HEK293 (cell line): ENCODE measurements around the gene KCNH5.

Source experiments
- CTCF ChIA-PET: fragments of 350-600 bp; formaldehyde crosslinking; extraction: SDS; loops from one replicate; lab custom pipeline; 2021; ENCODE audit warnings: antibody characterized with exemption; lab: Yijun Ruan, JAX
- POLR2A ChIA-PET: fragments of 300-600 bp; formaldehyde crosslinking; extraction: SDS; loops from one replicate; lab custom pipeline; 2020; ENCODE audit warnings: antibody characterized with exemption, inconsistent platforms; lab: Yijun Ruan, JAX
- H3K27ac ChIP-seq: fragments of 200-500 bp; sonication (Bioruptor generic); 2 replicates; pipeline ENCODE4 v1.5.1; 2014; ENCODE audit warnings: low read depth, low read length, control low read depth, inconsistent platforms; ENCODE audit errors: extremely low read depth
- H3K36me3 ChIP-seq, 2 experiments: fragments of 200-500 bp in 1 of 2; sonication (Bioruptor generic) in 1 of 2; 1 replicate in 1 of 2; 2 replicates in 1 of 2; pipeline ENCODE4 v1.5.1; 2014 to 2017; ENCODE audit warnings: inconsistent platforms in 2 of 2, low read length in 2 of 2; ENCODE audit not compliant: control insufficient read depth in 2 of 2, insufficient read depth in 1 of 2
- H3K4me1 ChIP-seq: fragments of 200-500 bp; sonication (Bioruptor generic); 2 replicates; pipeline ENCODE4 v1.5.1; 2014; ENCODE audit warnings: mild to moderate bottlenecking, low read length, inconsistent platforms; ENCODE audit not compliant: control insufficient read depth, insufficient read depth
- H3K4me3 ChIP-seq: 2 replicates; pipeline ENCODE4 v1.5.1; 2011; ENCODE audit warnings: low read depth, mild to moderate bottlenecking, control low read depth, low read length, moderate library complexity
- H3K9me3 ChIP-seq: fragments of 200-500 bp; sonication (Bioruptor generic); 2 replicates; pipeline ENCODE4 v1.5.1; 2014; ENCODE audit warnings: low read depth, low read length, inconsistent platforms; ENCODE audit not compliant: control insufficient read depth, insufficient read depth
- EGR2 ChIP-seq: fragments of 450-650 bp; formaldehyde crosslinking; IDR thresholded peaks from 2 replicates; pipeline ENCODE4 v1.5.1; 2016; ENCODE audit warnings: low read depth, missing biosample characterization, missing genetic modification characterization
- RBAK ChIP-seq: fragments of 450-650 bp; formaldehyde crosslinking; IDR thresholded peaks from 2 replicates; pipeline ENCODE4 v1.5.1; 2016; ENCODE audit warnings: missing biosample characterization, missing genetic modification characterization
- SCRT1 ChIP-seq: fragments of 450-650 bp; formaldehyde crosslinking; IDR thresholded peaks from 2 replicates; pipeline ENCODE4 v1.5.1; 2016; ENCODE audit warnings: missing biosample characterization, missing genetic modification characterization, borderline replicate concordance
- TCF7L2 ChIP-seq: IDR thresholded peaks from 2 replicates; pipeline ENCODE4 v1.6.1; 2011; ENCODE audit warnings: low read depth, mild to moderate bottlenecking, inconsistent platforms, low read length, moderate library complexity, borderline replicate concordance
- ZBTB20 ChIP-seq: fragments of 450-650 bp; formaldehyde crosslinking; IDR thresholded peaks from 2 replicates; pipeline ENCODE4 v1.5.1; 2016; ENCODE audit warnings: missing biosample characterization, missing genetic modification characterization
- ZEB2 ChIP-seq: fragments of 450-650 bp; formaldehyde crosslinking; IDR thresholded peaks from 2 replicates; pipeline ENCODE4 v1.5.1; 2016; ENCODE audit warnings: missing biosample characterization, missing genetic modification characterization
- ZFP41 ChIP-seq: fragments of 450-650 bp; formaldehyde crosslinking; IDR thresholded peaks from 2 replicates; pipeline ENCODE4 v1.5.1; 2016; ENCODE audit warnings: missing biosample characterization, missing genetic modification characterization, borderline replicate concordance
- ZFP69B ChIP-seq: fragments of 450-650 bp; formaldehyde crosslinking; IDR thresholded peaks from 2 replicates; pipeline ENCODE4 v1.5.1; 2016; ENCODE audit warnings: missing biosample characterization, missing genetic modification characterization
- ZNF114 ChIP-seq: fragments of 450-650 bp; formaldehyde crosslinking; IDR thresholded peaks from 2 replicates; pipeline ENCODE4 v1.5.0; 2017; ENCODE audit warnings: missing biosample characterization, missing genetic modification characterization
- ZNF274 ChIP-seq, 2 experiments: fragments of 200-500 bp in 1 of 2; fragments of 450-650 bp in 1 of 2; sonication (Bioruptor generic) in 1 of 2; formaldehyde crosslinking in 1 of 2; IDR thresholded peaks; 2 replicates each; pipeline versions ENCODE4 v1.5.1 to v1.6.1; 2014 to 2016; ENCODE audit warnings: borderline replicate concordance in 1 of 2, inconsistent platforms in 1 of 2, low read length in 1 of 2, missing biosample characterization in 1 of 2, missing genetic modification characterization in 1 of 2
- ZNF280D ChIP-seq: fragments of 450-650 bp; formaldehyde crosslinking; IDR thresholded peaks from 2 replicates; pipeline ENCODE4 v1.5.1; 2016; ENCODE audit warnings: missing biosample characterization, missing genetic modification characterization
- ZNF335 ChIP-seq: fragments of 450-650 bp; formaldehyde crosslinking; conservative IDR thresholded peaks from 2 replicates; pipeline ENCODE4 v1.5.1; 2016; ENCODE audit warnings: missing biosample characterization, missing genetic modification characterization
- ZNF473 ChIP-seq: fragments of 450-650 bp; formaldehyde crosslinking; IDR thresholded peaks from 2 replicates; pipeline ENCODE4 v1.5.1; 2017; ENCODE audit warnings: missing biosample characterization, missing genetic modification characterization
- ZNF510 ChIP-seq: fragments of 450-650 bp; formaldehyde crosslinking; IDR thresholded peaks from 2 replicates; pipeline ENCODE4 v1.5.1; 2018; ENCODE audit warnings: mild to moderate bottlenecking, missing genetic modification characterization, missing biosample characterization; ENCODE audit not compliant: insufficient replicate concordance
- ZNF514 ChIP-seq: fragments of 450-650 bp; formaldehyde crosslinking; IDR thresholded peaks from 2 replicates; pipeline ENCODE4 v1.5.1; 2016; ENCODE audit warnings: missing biosample characterization, missing genetic modification characterization
- ZNF548 ChIP-seq: fragments of 450-650 bp; formaldehyde crosslinking; IDR thresholded peaks from 2 replicates; pipeline ENCODE4 v1.5.1; 2016; ENCODE audit warnings: missing biosample characterization, missing genetic modification characterization
- ZNF580 ChIP-seq: fragments of 450-650 bp; formaldehyde crosslinking; IDR thresholded peaks from 2 replicates; pipeline ENCODE4 v1.5.1; 2016; ENCODE audit warnings: missing biosample characterization, missing genetic modification characterization
- ZNF596 ChIP-seq: fragments of 450-650 bp; IDR thresholded peaks from 2 replicates; pipeline ENCODE4 v1.5.0; 2018; ENCODE audit warnings: missing biosample characterization, mild to moderate bottlenecking, missing genetic modification characterization, moderate library complexity
- ZNF658 ChIP-seq: fragments of 450-650 bp; formaldehyde crosslinking; IDR thresholded peaks from 2 replicates; pipeline ENCODE4; 2016; ENCODE audit warnings: missing biosample characterization, missing genetic modification characterization
- ZNF747 ChIP-seq: fragments of 450-650 bp; formaldehyde crosslinking; IDR thresholded peaks from 2 replicates; pipeline ENCODE4 v1.5.1; 2016; ENCODE audit warnings: missing biosample characterization, missing genetic modification characterization
- TF ChIP-seq, protein P1 (sequence below): fragments of 450-650 bp; formaldehyde crosslinking; IDR thresholded peaks from 2 replicates; pipeline ENCODE4 v1.5.1; 2016; ENCODE audit warnings: missing biosample characterization, missing genetic modification characterization, low read depth
- TF ChIP-seq, protein P2 (sequence below): fragments of 450-650 bp; formaldehyde crosslinking; IDR thresholded peaks from 2 replicates; pipeline ENCODE4 v1.5.1; 2016; ENCODE audit warnings: missing biosample characterization, missing genetic modification characterization
- TF ChIP-seq, protein P3 (sequence below): fragments of 450-650 bp; formaldehyde crosslinking; IDR thresholded peaks from 2 replicates; pipeline ENCODE4 v1.5.1; 2017; ENCODE audit warnings: missing biosample characterization, missing genetic modification characterization
- TF ChIP-seq, protein P4 (sequence below): fragments of 450-650 bp; formaldehyde crosslinking; IDR thresholded peaks from 2 replicates; pipeline ENCODE4 v1.5.1; 2017; ENCODE audit warnings: missing biosample characterization, missing genetic modification characterization

The KCNH5 gene

DNA sequence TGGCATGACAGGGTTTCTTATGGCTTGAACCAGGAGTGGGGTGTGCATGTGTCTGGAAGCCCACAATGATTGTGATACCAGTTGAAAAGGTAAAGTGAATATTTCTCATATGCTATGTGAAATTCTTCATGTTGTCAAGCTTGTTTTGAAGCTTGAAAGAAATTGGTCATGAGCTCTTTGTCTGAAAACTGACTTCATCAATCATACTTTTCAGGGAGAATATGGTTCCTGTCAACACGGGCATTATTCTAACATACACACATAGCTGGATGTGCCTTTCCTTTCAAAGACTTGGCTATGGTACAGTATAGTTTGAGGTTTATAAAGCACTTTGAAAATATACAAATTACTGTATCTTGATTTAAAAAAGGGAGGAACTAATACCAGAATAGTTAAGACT, 158.8 kb downstream of the KCNH5 start (continued):
- TF ChIP-seq, protein P1, sequence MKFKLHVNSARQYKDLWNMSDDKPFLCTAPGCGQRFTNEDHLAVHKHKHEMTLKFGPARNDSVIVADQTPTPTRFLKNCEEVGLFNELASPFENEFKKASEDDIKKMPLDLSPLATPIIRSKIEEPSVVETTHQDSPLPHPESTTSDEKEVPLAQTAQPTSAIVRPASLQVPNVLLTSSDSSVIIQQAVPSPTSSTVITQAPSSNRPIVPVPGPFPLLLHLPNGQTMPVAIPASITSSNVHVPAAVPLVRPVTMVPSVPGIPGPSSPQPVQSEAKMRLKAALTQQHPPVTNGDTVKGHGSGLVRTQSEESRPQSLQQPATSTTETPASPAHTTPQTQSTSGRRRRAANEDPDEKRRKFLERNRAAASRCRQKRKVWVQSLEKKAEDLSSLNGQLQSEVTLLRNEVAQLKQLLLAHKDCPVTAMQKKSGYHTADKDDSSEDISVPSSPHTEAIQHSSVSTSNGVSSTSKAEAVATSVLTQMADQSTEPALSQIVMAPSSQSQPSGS (tag by site-specific recombination) = no peak
- no peak for TF ChIP-seq ZNF280D (tag by site-specific recombination)
- no peak for TF ChIP-seq ZNF747 (tag by site-specific recombination)
- TF ChIP-seq, protein P2, sequence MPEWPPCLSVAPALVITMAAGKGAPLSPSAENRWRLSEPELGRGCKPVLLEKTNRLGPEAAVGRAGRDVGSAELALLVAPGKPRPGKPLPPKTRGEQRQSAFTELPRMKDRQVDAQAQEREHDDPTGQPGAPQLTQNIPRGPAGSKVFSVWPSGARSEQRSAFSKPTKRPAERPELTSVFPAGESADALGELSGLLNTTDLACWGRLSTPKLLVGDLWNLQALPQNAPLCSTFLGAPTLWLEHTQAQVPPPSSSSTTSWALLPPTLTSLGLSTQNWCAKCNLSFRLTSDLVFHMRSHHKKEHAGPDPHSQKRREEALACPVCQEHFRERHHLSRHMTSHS (tag by site-specific recombination) = no peak

- ChIA-PET CTCF (no interaction called here), POLR2A (no interaction called here)
- Histone ChIP-seq H3K4me3 (no peak overlapping the region), H3K36me3 (no peaks in the 10 kb centered on the region), H3K9me3 (no peaks in the 10 kb centered on the region), H3K27ac (no peak overlapping the region), H3K4me1 (no peaks in the 10 kb centered on the region)
- TF ChIP-seq ZBTB20 (tag by site-specific recombination) = no peak
- TF ChIP-seq ZNF548 = no peak
- no peak for TF ChIP-seq ZNF596 (tag by site-specific recombination)
- TF ChIP-seq ZNF114 (tag by site-specific recombination) = no peak
- no peak for TF ChIP-seq ZNF658
- no peak for TF ChIP-seq ZNF473 (tag by site-specific recombination)
- TF ChIP-seq, protein P3, sequence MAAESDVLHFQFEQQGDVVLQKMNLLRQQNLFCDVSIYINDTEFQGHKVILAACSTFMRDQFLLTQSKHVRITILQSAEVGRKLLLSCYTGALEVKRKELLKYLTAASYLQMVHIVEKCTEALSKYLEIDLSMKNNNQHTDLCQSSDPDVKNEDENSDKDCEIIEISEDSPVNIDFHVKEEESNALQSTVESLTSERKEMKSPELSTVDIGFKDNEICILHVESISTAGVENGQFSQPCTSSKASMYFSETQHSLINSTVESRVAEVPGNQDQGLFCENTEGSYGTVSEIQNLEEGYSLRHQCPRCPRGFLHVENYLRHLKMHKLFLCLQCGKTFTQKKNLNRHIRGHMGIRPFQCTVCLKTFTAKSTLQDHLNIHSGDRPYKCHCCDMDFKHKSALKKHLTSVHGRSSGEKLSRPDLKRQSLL (tag by site-specific recombination) = no peak
- TF ChIP-seq, protein P4, sequence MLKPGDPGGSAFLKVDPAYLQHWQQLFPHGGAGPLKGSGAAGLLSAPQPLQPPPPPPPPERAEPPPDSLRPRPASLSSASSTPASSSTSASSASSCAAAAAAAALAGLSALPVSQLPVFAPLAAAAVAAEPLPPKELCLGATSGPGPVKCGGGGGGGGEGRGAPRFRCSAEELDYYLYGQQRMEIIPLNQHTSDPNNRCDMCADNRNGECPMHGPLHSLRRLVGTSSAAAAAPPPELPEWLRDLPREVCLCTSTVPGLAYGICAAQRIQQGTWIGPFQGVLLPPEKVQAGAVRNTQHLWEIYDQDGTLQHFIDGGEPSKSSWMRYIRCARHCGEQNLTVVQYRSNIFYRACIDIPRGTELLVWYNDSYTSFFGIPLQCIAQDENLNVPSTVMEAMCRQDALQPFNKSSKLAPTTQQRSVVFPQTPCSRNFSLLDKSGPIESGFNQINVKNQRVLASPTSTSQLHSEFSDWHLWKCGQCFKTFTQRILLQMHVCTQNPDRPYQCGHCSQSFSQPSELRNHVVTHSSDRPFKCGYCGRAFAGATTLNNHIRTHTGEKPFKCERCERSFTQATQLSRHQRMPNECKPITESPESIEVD (tag by site-specific recombination) = no peak
- no peak for TF ChIP-seq ZNF274 (IDR thresholded peaks at IDR 0.05; ENCODE audit: low read length)
- TF ChIP-seq ZNF274 (tag by site-specific recombination; IDR thresholded peaks at IDR 0.05; ENCODE audit: borderline replicate concordance) = no peak
- TF ChIP-seq ZNF335 (tag by site-specific recombination) = no peak
- TF ChIP-seq ZNF580 (tag by site-specific recombination) = no peak
- TF ChIP-seq RBAK (tag by site-specific recombination) = no peak
- TF ChIP-seq ZNF510 (tag by site-specific recombination) = no peak
- no peak for TF ChIP-seq EGR2 (tag by site-specific recombination)
- no peak for TF ChIP-seq ZEB2 (tag by site-specific recombination)
- no peak for TF ChIP-seq TCF7L2
- no peak for TF ChIP-seq ZFP69B (tag by site-specific recombination)
- no peak for TF ChIP-seq ZNF514 (tag by site-specific recombination)
- no peak for TF ChIP-seq SCRT1 (tag by site-specific recombination)
- TF ChIP-seq ZFP41 = no peak
Measured at GRCh38 chr14:62885451-62885850, 159.8 kb downstream of the KCNH5 start.
